CD4-positive, alpha-beta T cell treated with Interleukin-6 at 100 ng/mL for 8 hours (primary cell): ENCODE data around the gene SORCS3.
"Not testable (repeated sequence)": the region's sequence is repeated elsewhere in the genome, so short reads cannot be mapped to it uniquely, and the experiment has no call there.

ENCODE experiments used
- DNase-seq: peaks from one replicate; pipeline ENCODE4 v3.0.0-alpha.2; 2020; ENCODE audit warnings: mixed read lengths, low spot score

SORCS3 gene

GRCh38 chr10:104690959-104691358, 49.9 kb downstream of the SORCS3 start:
- DNase-seq, result no peak

- DNase-seq, result no peak
Measured at GRCh38 chr10:104694074-104694473, 53.0 kb downstream of the SORCS3 start.

GRCh38 chr10:104703262-104703661, 62.2 kb downstream of the SORCS3 start:
- DNase-seq, result not testable (repeated sequence)

GRCh38 chr10:104706886-104707285, 65.8 kb downstream of the SORCS3 start:
- no peak for DNase-seq

- no peak for DNase-seq
Measured at GRCh38 chr10:104707602-104708459, 66.7 kb downstream of the SORCS3 start.

- DNase-seq, result no peak
Measured at GRCh38 chr10:104711302-104711721, 70.2 kb downstream of the SORCS3 start.

- not testable (repeated sequence) for DNase-seq
Measured at GRCh38 chr10:104730593-104730992, 89.5 kb downstream of the SORCS3 start.

- no peak for DNase-seq
Measured at GRCh38 chr10:104731192-104731591, 90.1 kb downstream of the SORCS3 start.

- DNase-seq, result no peak
Measured at GRCh38 chr10:104732222-104732621, 91.1 kb downstream of the SORCS3 start.

- no peak for DNase-seq
Measured at GRCh38 chr10:104734433-104734832, 93.3 kb downstream of the SORCS3 start.

GRCh38 chr10:104735036-104735756, 94.1 kb downstream of the SORCS3 start:
- no peak for DNase-seq

GRCh38 chr10:104735757-104736391, 94.8 kb downstream of the SORCS3 start:
- DNase-seq, result no peak

- DNase-seq, result no peak
Measured at GRCh38 chr10:104741127-104741526, 100.0 kb downstream of the SORCS3 start.

GRCh38 chr10:104744052-104744451, 103.0 kb downstream of the SORCS3 start:
- no peak for DNase-seq

GRCh38 chr10:104750291-104750690, 109.2 kb downstream of the SORCS3 start:
- no peak for DNase-seq

GRCh38 chr10:104762793-104763192, 121.7 kb downstream of the SORCS3 start:
- no peak for DNase-seq

- DNase-seq, result no peak
Measured at GRCh38 chr10:104766341-104766740, 125.3 kb downstream of the SORCS3 start.

GRCh38 chr10:104767282-104767681, 126.2 kb downstream of the SORCS3 start:
- DNase-seq, result no peak

- no peak for DNase-seq
Measured at GRCh38 chr10:104767745-104768144, 126.7 kb downstream of the SORCS3 start.

GRCh38 chr10:104773105-104773504, 132.0 kb downstream of the SORCS3 start:
- no peak for DNase-seq

- DNase-seq, result no peak
Measured at GRCh38 chr10:104774234-104774633, 133.1 kb downstream of the SORCS3 start.

- DNase-seq, result no peak
Measured at GRCh38 chr10:104777086-104777799, 136.2 kb downstream of the SORCS3 start.
